NCI-H226 (cell line): ENCODE data around the gene MAGEB1.

Source experiments
- DNase-seq: peaks from one replicate; pipeline ENCODE4 v3.0.0-alpha.2; 2015

The MAGEB1 gene

GRCh38 chrX:30301208-30301607 lies 54.3 kb downstream of the MAGEB1 start:
- DNase-seq, result no peak
